ENCODE data around the gene TSPAN18.

The TSPAN18 gene

GRCh38 chr11:44815917-44816456 lies 89.2 kb downstream of the TSPAN18 start:
- H3K27ac ChIP-seq: no peak overlapping the region
- no peak for DNase-seq (ENCODE audit: low read depth, low spot score)

- H3K27ac ChIP-seq: no peak overlapping the region
- DNase-seq (ENCODE audit: low read depth, low spot score): no peak
These were observed 90.0 kb downstream of the TSPAN18 start for GRCh38 chr11:44816761-44817160.

- no peak for DNase-seq (ENCODE audit: low read depth, low spot score)
- no peak overlapping the region for H3K27ac ChIP-seq
These were observed 90.6 kb downstream of the TSPAN18 start for GRCh38 chr11:44817207-44817949.

GRCh38 chr11:44818110-44818509 lies 91.3 kb downstream of the TSPAN18 start:
- no peak overlapping the region for H3K27ac ChIP-seq
- DNase-seq (ENCODE audit: low read depth, low spot score): no peak

- H3K27ac ChIP-seq: no peak overlapping the region
- DNase-seq (ENCODE audit: low read depth, low spot score): no peak
These were observed 92.6 kb downstream of the TSPAN18 start for GRCh38 chr11:44819346-44819745.

- no peak for DNase-seq (ENCODE audit: low read depth, low spot score)
These were observed 95.6 kb downstream of the TSPAN18 start for GRCh38 chr11:44822369-44822768.

GRCh38 chr11:44823006-44823405 lies 96.2 kb downstream of the TSPAN18 start:
- H3K27ac ChIP-seq: no peak overlapping the region
- DNase-seq (ENCODE audit: low read depth, low spot score): no peak

More at GRCh38 chr11:44822369-44822768, 95.6 kb downstream of the TSPAN18 start:
- H3K27ac ChIP-seq: no peak overlapping the region

- no peak overlapping the region for H3K27ac ChIP-seq
- DNase-seq (ENCODE audit: low read depth, low spot score): no peak
These were observed 97.1 kb downstream of the TSPAN18 start for GRCh38 chr11:44823868-44824267.

GRCh38 chr11:44824300-44824704 lies 97.5 kb downstream of the TSPAN18 start:
- DNase-seq (ENCODE audit: low read depth, low spot score): no peak
- H3K27ac ChIP-seq: no peak overlapping the region

GRCh38 chr11:44825058-44825785 lies 98.5 kb downstream of the TSPAN18 start:
- no peak overlapping the region for H3K27ac ChIP-seq
- no peak for DNase-seq (ENCODE audit: low read depth, low spot score)

GRCh38 chr11:44826922-44827643 lies 100.3 kb downstream of the TSPAN18 start:
- H3K27ac ChIP-seq: no peak overlapping the region
- no peak for DNase-seq (ENCODE audit: low read depth, low spot score)

GRCh38 chr11:44828296-44828695 lies 101.5 kb downstream of the TSPAN18 start:
- no peak overlapping the region for H3K27ac ChIP-seq
- no peak for DNase-seq (ENCODE audit: low read depth, low spot score)

- H3K27ac ChIP-seq: no peak overlapping the region
- DNase-seq (ENCODE audit: low read depth, low spot score): no peak
These were observed 103.1 kb downstream of the TSPAN18 start for GRCh38 chr11:44829838-44830237.

- no peak overlapping the region for H3K27ac ChIP-seq
- no peak for DNase-seq (ENCODE audit: low read depth, low spot score)
These were observed 105.0 kb downstream of the TSPAN18 start for GRCh38 chr11:44831605-44832394.

- DNase-seq (ENCODE audit: low read depth, low spot score): no peak
- no peak overlapping the region for H3K27ac ChIP-seq
These were observed 105.7 kb downstream of the TSPAN18 start for GRCh38 chr11:44832452-44832851.

GRCh38 chr11:44833221-44833876 lies 106.6 kb downstream of the TSPAN18 start:
- no peak for DNase-seq (ENCODE audit: low read depth, low spot score)
- no peak overlapping the region for H3K27ac ChIP-seq

GRCh38 chr11:44833877-44834452 lies 107.2 kb downstream of the TSPAN18 start:
- no peak overlapping the region for H3K27ac ChIP-seq
- no peak for DNase-seq (ENCODE audit: low read depth, low spot score)

GRCh38 chr11:44834846-44835245 lies 108.1 kb downstream of the TSPAN18 start:
- no peak overlapping the region for H3K27ac ChIP-seq
- DNase-seq (ENCODE audit: low read depth, low spot score): no peak

- no peak for DNase-seq (ENCODE audit: low read depth, low spot score)
- H3K27ac ChIP-seq: no peak overlapping the region
These were observed 108.5 kb downstream of the TSPAN18 start for GRCh38 chr11:44835296-44835695.

Measured in epithelial cell of prostate (primary cell).